ENCODE measurements around the gene BRD4.

Gene BRD4

DNA sequence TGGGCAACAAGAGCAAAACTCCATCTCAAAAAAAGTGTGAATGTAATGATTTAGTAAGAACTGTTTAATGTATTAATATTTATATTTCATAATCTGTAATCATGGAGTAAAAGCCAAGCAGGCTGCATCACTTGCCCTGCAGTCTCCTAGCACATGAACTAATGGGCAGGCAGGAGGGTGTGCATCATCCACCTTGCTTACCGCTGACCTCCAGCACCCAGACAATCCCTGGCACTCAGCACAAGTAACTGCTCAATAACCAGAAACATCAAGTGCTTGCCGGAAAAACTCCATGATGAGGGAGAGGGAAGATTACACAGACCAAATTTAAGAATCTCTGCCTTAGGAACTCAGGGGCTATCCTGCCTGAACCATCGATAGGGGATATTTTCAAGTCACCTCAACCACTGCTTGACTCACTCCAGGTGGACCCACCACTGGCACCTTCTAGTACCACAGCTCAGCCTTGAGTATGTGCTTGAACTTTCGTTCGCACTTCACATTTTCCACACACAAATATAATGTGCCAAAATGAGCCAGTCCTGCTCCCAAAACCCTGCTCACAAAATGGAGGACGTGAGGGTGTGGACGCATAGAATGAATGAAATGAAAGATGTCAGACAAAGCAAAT, 18.6 kb downstream of the BRD4 start:
- no peak for DNase-seq (ENCODE audit: low spot score)

DNA sequence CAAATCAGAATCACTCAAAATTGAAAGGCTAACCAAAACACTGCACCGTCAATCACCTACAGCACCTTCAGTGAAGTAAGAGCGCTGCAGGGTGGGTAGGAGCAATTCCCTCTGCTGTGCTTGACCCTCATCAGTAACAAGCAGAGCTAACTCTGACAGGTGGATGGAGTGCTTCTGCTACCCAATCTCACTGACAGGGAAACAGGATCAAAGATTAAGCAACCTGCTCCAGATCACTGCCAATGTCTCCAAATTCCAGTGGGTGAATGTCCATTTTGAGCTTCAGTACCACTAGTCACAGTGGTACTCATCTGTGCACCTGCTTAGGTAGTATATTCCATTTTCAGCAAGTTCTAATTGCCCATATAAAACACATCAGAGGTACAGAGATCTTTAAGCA, 25.2 kb downstream of the BRD4 start:
- DNase-seq (ENCODE audit: low spot score) = no peak

DNA sequence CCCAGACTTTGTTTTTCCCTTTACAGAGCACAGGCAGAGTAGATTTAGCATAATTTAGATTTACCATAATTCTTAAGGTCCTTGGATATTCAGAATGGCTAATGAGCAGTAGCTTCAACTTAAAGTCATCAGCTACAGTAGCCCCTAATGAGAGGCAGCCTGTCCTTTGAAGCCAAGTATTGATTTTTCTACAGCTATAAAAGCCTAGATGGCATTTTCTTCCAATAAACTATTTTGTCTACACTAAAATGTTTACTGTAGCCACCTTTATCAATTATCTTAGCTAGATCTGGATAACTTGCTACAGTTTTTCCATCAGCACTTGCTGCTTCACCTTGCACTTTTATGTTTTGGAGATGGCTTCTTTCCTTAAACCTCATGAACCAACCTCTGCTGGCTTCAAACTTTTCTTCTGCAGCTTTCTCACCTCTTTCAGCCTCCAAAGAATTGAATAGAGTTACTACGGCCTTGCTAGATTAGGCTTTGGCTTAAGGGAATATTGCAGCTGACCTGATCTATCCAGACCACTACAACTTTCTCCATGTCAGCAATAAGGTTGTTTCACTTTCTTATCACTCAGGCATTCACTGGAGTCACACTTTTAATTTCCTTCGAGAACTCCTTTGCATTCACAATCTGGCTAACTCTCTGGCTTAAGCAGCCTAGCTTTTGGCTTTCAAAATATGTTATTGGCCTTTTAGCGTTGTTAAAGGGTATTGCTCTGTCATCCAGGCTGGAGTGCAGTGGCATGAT, 26.6 kb downstream of the BRD4 start:
- no peak for DNase-seq (ENCODE audit: low spot score)

DNA sequence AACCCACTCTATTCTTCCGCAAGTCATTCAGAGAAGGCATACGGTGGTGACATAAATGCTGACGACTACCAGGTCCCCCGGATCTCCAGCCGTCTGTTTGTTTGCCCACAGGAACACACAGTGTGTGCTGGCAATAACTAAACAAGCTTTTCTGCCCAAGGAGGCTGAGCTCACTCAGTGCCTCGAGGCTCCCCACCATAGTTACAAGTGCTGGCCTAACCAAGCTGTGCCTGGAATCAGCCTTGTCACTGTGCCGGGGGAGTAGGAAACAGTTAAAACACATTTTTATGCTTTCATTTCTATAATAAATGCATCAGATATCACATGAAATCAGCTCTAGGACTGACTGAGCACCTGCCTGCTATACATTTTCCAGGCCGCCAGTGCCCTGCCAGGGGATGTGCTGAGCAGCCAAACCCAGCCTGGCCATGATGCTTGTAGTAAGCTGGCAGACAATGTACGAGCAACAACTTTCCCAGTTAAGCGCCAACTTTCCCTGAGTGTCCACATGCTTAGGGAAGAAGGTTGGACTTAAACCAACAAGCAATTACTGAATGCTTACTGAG, 28.1 kb downstream of the BRD4 start:
- DNase-seq (ENCODE audit: low spot score) = no peak

DNA sequence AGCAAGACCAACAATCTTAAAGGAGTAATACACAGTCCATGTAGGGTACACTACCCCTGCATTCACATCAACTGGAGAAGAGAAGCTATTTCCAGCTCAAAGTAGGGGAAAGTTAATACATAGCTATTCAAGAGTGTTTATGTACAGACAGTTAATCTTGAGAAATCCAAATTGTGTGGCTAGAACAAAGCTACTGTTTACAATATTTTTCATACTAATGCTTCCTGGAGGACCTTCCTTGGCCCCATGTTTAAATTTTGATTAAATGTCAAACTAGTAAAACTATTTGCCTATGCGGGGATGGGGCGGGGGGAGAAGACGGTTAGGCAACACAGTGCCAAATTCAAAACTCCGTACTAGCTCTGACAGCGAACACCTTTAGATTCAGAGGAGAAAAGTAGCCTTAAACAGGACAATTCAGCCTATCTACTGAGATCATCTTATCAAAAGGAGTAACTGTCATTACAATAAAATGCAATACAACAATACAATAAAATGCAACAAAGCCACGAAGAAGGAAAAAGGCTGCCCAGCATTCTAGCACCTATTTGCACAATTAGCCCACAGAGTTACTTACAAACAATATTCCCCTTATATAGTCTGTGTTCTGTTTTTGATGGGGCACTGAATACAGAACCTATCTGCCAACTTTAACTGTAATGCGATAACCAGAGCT, 29.1 kb downstream of the BRD4 start:
- no peak for DNase-seq (ENCODE audit: low spot score)

DNA sequence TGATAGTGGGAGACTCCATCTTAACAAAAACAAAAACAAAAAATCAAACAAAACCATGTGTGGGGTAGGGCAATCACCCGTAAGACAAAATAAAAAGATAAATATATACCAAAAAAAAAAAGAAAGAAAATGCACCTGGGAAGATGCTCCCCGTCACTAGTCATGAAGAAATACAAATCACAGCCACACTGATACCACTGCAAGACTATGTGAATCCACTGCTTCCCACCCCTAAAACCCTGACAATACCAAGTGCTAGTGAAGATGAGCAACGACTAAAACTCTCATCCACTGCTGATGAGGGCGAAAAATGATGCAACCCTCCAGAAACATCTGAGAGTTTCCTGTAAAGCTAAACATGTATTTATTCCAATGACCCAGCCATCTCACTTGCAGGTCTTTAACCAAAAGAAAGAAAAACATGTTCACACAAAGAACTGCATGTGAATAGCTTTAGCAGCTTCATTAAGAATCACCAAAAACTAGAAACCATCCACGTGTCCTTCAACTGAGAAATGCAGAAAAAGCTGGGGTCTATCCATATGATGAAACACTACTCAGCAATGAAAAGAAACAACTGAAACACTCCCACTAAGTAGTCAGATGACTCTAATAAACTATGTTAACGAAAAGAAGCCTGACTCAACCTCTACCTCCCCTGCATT, 31.7 kb downstream of the BRD4 start:
- no peak for DNase-seq (ENCODE audit: low spot score)

DNA sequence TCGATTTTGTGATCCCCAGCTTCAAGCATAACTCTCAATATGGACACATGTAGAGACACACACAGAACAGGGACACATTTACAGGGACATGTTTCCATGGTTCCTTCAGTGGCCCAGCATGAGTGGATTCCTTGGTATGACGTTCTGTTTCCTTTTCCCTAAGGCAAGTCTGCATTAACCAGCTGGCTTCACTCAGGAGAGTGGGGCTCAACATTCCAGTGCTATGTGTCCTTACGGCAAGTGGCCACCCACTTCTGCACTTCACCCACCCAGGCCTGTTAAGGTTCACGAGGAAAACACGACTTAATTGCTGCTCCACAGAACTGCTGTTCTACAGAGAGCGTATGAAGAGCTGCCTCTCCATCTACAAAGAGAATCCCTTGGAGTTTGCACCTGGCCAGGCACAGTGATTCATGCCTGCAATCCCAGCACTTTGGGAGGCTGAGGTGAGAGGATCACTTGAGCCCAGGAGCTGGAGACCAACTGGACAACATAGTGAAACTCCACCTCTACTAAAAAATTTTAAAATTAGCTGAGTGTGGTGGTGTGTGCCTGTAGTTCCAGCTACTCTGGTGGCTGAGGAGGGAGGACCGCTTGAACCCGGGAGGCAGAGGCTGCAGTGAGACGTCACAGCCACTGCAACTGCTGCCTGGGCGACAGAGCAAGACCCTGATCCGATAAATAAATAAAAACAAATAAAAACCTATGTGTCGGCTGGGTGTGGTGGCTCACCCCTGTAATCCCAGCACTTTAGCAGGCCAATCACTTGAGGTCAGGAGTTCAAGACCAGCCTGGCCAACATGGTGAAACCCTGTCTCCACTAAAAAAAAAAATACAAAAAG, 32.5 kb downstream of the BRD4 start:
- no peak for DNase-seq (ENCODE audit: low spot score)

DNA sequence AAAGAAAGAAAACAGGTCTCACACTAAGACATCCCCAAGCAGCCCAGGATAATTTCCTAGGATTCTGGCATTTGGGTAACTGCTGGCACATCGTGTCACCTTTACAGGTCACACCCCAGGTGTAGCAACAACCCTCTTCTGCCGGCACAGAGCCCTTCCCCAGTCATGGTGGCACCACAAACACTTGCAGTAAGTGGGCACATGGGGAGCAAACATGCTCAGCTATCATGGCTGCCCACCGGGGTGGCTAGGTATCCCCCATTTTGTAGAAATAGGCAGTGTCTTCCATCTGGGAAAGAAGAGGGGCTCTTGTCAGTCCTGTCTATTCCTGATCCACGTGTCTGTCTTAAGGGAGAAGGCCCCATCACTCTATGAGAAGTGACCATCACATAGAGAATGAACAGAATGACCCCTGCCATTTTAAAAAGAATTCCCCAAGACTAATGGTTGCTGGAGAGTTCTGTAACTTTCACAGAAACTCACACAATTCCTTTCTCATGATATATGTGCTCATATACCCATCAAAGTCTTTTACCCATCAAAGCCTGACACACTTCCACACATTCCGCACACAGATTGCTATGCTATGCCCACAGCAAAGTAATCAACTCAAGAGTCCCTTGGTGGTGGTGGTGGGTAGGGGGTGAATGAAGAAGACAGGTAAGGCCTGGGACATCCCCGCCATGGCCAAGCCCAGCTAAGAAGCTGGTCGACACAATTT, 33.3 kb downstream of the BRD4 start:
- no peak for DNase-seq (ENCODE audit: low spot score)

DNA sequence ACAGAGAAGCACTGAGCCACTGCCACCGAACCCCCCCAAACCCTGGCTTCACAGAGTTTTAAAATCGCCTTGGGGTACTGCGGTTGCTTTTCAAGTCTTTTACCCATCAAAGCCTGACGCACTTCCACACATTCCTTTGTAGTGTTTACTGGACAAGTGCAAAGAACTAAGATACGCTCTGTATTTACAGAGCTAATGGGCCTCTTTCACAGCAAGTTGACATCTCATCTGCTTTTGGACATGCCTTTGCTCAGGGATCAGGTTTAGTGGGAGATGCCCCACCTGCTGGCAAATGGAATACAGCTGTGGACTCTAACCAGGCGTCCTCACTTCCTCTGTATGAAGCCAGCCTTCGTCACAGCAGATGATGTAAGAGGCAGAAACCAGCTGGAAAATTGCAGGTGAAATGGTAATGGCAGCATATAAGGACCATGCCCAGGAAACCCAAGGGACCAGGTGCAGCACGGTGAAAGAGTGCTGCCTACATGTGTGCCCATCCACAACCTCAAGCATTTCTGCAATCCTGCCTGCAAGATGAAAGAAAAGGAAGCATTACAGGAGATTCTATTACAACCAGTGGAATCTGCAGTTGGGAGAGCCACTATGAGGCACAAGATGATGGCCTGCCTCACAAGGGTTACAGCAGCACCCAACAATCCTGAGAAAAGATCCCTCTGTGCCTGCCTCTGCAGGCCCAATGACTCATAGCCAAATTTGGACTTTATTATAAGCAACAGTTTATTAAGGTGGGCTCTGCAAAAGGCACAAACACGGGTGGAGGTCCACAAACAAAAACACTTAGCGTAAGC, 34.7 kb downstream of the BRD4 start:
- peak; percentile 55 for DNase-seq (ENCODE audit: low spot score)

DNA sequence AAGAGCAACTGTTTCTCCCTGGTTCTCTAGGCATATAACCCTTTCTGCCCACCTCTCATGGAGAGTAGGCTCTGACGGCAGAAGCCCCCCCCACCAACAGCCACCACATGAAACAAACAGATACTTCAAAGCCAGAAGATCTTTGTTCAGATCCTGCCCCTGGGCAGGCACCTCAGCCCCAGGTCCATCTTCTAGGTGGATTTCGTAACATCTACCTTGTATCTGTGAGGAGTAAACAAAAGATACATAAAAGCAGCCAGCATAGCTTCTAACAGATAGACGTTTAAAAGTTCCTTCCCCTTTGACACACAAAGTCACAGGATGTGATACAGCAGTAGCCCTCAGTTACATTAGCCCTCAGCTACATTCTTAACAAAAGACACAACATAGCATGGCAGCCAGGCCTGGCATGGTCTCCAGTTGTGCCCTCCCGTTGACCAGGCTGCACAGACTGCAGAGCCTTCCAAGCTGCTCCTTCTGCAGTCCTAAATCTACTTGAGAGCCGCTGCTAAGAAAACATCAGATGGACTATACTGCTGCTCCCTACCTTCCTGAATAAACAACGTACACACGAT, 35.4 kb downstream of the BRD4 start:
- no peak for DNase-seq (ENCODE audit: low spot score)

DNA sequence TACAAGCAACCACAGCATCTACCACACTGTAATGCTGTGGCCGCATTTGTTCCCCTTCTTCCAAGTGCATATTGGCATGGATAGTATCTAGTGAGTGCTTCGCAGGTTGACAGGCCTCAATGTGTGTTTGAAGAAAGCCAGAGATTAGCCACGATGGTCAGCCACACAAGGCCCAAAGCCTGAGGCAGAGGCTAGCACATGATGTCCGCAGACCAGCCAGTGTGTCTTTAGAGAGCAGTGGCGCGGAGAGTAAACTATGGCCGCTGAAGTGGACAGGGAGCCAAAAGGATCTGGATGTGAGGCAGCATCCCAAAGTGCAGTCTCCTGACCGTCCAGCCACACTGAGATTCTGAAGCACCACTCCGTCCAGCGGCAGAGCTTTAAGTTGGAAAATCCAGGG, 36.0 kb downstream of the BRD4 start:
- DNase-seq (ENCODE audit: low spot score) = no peak

DNA sequence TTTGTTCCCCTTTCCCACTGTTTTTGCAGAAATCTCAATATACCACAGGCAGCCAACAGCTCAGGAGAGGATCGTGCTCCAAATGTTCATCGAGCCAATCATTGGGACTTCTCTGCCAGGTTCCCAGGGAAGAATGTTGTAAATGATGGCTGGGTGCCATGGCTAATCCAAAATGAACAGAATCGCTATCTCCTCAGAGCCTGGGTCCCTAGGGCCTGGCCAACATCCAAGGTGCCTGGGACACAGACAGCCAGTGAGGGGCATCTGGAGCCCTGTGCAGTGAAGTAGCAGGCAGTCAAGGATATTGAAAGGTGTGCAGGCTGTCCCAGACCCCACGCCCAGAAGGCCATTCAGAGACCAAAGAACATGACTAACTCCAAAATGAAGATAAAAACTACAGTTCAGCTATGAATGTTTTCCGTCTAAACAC, 37.8 kb downstream of the BRD4 start:
- DNase-seq (ENCODE audit: low spot score) = no peak

DNA sequence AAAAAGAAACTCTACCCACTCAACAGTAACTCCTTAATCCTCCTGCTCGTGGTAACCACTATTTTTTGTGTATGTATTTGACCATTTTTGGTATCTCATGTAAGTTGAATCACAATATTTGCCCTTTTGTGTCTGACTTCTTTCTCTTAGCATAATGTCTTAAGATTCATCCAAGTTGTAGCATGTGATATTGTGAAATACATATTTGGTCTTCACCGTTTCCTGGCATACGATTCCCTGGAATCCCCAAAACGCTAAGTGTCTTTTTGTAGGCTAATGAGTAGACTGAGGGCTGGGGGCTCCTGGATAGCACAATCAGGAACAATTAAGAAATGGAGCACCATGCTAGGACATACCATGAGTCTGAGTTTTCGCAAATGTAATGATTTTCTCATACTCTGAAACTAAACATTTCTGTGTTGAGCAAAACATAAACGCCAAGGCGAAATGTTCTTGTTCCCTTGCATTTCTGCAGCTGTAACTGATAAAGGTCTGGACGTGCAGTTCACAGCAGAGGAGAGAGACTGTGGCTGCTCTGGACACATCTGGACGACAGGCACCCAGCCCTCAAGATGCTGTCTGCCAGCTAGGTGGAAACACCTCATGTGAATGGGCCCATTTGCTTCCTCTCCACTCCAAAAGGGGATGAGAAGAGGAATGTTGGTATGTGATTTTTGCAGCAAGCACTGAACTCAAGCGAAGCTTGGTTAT, 38.4 kb downstream of the BRD4 start:
- no peak for DNase-seq (ENCODE audit: low spot score)

DNA sequence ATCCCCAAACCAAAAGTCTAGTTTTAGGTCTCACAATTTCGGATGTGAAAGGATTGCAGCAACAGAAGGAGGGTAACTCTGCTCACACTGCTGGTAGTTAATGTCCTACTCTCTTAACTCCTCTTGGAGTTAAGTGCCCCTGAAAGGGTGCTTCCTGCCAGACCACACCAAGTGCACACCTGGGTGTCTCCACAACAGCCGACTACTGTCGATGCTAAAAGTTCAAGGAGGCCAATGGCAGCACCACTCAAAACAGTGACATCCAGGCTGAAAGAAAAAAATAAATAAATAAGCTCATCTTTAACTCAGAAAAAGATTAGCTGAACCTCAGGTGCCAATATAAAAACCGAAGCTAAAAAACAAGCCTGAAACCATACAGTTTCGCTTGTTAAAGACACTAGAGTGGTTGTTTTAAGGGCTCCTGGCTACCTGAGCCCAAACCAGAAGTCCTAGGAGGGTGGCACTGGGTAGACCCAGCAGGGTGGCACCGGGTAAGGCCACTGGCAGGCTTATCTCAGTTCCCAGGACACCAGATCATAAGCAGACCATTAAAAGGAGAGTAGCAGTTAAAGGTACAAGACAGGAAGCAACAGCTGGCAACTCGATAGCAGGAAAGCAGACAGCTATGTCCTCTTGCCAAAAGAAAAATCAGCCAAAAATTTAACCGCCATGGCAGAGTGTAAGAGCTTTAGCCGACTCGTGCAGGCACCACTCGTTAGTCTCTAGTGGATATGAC, 39.3 kb downstream of the BRD4 start:
- DNase-seq (ENCODE audit: low spot score) = no peak

DNA sequence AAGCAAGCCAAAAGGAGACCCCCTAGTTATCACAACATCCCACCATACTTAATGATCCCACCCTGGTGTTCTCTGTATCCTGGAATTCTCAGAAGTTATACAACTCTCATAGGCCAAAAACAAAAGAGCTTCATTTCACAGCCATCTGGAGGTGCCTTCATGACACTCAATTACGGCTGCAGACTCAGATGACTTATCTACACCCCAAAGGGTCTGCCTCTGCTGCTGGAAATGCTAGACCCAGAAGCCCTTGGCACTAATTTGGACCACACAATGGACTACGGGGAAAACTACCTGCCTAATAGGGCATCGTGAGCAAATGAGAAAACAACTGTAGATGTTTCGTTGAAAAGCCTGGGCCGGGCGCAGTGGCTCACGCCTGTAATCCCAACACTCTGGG, 40.2 kb downstream of the BRD4 start:
- DNase-seq (ENCODE audit: low spot score) = no peak

DNA sequence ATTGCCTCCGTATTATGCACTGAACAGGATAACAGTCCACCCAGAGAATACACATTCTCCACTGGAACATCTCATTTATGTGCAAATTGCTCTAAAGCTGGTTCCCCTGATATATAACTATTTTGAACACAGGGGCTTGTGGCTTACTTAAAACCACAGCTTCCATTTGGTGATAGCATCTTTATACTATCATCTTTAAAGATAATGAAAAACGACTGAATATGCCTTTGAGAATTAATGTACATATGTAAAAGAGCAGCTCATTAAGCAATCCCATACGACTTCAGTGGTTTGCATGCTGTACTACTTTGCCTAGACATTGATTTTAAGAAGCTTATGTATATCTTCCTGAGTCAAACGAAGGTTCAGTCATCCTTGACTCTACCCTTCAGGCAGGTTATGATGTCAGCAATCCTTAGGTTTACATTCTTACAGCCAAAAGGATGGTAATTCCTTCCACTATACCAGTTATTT, 40.8 kb downstream of the BRD4 start:
- DNase-seq (ENCODE audit: low spot score) = no peak

DNA sequence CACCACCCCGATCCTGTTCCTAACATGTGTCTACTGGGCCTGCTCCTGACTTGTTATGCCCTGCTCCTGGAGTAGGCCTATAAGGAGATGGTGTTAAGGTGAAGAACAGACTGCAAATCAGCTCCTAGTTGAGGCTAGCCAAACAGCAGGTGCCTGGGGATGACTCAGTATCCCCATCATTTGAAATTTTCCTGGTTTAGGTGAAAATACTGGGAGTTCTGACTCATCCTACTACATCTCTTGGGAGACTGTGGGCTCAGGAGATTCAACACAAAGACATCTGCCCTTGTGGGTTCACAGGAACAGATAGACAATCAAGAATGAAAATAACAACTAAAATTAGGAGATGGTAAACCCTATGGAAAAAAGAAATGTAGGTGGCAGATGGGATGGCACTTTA, 41.2 kb downstream of the BRD4 start:
- DNase-seq (ENCODE audit: low spot score) = no peak

DNA sequence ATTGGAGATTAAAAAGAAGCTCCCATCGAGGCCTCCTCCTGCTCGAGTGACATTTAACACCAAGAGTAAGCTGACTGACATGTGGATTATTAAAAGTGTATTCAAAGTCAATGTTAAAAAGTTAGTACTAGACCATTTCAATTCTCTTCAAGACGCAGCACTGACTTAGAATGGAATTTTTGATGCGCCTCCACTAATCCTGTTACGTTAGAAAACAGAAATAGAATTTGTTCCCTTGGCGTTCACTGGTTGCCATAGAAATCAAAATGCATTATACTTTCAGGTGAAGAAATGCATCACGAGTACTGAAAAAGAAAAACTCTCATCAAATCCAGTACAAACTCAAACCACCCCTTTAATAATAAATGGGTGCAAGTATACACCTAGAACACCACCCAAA, 42.2 kb downstream of the BRD4 start:
- DNase-seq (ENCODE audit: low spot score) = no peak
